Activated CD4-positive, alpha-beta T cell treated with anti-CD3 and anti-CD28 coated beads, Interleukin-2, amount 50 U/mL, for 24 hours (primary cell): Measurements from ENCODE around the gene C1RL.

Experiments used
- DNase-seq, 2 donors: peaks; one replicate each; pipeline ENCODE4 v3.0.0-alpha.2; 2020; ENCODE audit warnings: low read depth in 1 of 2, low spot score in 1 of 2

The C1RL gene

DNA sequence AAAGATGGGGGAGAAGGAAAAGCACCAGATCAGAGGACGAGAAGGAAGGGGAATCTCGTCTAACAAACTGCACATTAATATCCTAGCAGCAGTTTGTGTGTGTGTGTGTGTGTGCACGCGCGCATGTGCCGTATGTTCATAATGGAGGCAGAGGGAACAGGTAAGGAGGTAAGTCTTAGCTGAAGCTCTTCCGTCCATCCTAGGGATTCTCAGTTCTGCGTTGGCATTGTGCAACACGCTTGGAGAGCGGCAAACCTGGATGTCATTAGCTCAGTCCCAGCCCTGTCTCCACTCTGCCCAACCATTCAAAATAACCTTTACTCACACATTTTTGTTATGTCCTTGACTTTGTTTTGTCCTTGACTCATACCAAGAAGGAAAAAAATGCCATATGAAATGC lies 15.1 kb downstream of the C1RL start:
- DNase-seq: no peak

DNA sequence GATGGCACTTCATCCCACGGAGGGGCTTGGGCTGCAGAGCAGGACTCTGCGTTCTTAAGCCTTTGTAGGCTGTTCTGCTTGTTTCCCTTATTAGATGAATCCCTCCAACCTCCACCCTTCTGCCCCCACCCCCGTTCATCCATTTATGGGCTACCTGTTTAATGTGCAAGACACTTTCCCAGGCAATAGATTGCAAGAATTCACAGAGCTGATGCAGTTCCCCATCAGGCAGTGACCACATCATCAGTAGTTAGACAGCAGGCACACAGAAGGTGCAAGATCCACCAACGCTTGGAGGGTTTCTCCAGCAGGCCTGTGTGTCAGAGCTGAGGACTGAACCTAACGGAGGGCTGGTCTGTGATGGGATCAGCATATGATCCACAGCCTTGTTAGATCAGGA lies 15.5 kb downstream of the C1RL start:
- no peak for DNase-seq

DNA sequence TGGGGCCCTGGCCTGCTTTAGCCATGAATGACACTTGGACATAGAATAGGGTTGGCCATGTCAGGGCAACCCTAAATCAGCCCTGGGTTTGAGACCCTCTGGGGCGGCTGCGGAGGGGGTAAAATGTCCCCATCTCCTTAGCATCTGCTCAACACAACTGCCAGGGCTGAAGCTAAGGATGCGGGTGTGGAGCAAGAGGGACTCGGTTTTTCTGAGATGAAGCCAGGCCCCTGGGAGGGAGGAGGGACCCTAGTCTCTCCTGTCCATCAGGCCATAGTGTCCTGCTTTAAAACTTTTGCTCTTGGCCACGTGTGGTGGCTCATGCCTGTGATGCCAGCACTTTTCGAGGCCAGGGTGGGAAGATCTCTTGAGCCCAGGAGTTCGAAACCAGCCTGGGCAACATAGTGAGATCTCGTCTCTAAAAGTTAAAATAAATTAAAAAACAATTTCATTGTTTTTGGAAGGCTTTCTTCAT lies 16.0 kb downstream of the C1RL start:
- no peak for DNase-seq

DNA sequence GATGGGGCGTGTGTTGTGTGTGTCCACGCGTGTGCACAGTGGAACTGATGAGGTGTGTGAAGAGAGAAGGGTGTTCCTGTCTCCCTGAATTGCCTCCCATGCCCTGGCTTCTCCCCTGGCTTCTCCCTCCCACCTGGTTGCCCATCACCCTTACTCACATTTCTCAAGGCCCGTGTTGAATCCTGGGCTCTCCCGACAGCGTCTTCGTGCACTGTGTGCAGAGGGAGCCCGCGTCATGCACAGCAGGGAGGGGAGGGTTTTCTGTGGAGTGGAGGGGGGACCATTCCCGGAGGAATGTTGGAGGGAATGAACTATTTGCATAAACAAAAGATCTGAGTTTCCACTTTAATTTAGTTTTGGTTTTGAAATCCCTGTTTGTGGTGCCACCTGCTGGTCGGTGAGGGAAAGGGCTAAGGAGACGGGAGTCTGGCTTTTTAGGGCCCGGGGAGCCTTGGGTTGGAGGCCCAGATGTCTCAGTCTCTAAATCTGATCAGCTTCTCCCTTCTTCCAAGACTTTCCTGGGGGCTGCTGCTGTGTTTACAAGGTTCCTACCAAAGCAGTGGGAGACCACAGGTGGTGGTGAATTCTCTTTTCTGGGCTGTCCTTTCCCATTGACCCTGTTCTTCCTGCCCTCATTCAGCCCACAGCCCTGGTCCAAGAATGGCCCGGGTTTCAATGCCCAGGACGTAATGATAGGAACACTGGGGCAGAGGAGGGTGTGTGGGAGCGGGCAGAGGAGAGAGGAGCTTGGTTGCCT lies 16.6 kb downstream of the C1RL start, which contains the start of gene C1R:
Gene C1R (minus strand): TSS at position 217 of the 757 bp plus-strand sequence. CDS start 57 bp downstream, at position 160.
- peak; percentile 36 to 55 for DNase-seq

DNA sequence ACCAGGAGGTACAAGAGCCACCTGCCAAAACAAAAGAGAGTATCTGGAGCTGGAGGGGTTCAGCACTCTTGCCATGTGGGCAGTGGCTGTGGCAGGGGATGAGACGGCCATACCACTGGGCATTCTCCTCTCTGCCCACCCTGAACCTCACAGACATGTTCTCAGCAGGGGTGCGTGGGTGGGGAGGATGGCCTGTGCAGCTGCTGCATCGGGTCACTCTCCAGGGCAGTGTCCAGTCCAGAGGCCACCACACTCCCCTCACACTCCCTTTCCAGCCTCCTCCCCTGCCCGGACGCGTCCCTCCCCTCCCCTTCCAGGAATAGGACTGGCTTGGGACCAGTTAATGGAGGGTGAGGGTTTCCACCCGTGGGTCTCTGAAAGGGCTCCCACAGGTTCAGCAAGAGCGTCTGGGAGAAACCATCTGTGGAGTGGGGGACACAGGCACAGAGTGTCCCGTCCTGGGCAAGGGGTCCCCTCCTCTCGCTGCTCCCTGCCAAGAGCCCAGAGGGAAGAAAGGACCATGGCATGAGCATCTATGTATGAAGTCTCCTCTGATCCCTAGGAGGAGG lies 17.3 kb downstream of the C1RL start:
- no peak for DNase-seq

DNA sequence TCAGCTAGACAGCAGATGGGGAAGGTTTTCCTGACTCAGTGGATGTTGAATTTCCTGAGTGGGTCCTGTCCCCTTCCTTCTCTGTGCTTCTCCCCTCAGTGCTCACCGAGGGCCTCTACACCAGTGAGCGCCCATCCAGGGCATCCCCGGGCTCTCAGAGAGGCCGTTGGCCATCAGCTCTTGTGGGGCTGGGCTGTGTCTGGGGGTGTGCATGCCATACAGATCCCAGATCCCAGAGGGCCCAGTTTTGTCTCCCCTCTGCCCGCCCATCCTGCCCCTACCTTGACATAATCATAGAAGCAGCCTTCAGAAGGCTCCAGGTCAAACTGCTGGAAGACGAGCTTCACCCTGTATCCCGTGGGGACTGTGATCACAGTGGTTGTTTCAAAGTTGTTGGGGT lies 17.8 kb downstream of the C1RL start:
- DNase-seq: no peak

DNA sequence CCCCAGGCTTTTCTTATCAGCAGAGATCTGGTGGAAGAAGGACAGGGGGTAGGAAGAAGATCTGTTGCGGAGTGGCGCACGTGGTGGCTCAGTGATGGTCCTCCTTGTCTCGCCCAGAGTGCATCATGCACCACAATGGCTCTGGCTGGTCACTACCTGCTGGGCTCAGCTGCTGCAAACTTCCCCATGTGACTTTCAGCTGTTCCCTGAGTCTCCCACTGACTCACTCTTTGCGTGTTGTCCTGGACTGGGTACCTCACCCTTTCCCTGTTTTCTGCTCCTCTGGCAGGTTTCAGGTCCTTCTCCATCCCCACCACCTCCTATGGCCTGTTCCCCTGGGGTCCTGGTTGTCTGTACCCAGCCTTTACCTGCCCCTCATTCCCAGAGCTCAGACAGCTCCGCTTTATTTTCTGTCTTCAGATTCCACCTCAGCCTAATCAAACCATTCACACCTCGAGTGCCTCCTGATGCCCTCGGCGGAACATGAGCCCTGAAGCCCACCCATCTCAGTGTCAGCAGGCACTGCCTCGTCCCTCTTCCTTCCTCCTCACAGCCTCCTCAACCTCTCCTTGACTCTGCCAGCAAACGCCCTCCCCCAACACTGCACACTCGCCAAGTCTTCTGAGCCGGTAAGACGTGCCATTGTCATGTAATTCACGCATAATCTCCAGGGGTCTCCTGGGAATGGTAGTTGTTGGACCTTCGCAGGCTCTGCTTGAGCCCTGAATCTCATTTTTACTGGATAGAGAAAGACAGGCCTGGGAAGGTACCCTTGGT lies 18.6 kb downstream of the C1RL start:
- DNase-seq: no peak

DNA sequence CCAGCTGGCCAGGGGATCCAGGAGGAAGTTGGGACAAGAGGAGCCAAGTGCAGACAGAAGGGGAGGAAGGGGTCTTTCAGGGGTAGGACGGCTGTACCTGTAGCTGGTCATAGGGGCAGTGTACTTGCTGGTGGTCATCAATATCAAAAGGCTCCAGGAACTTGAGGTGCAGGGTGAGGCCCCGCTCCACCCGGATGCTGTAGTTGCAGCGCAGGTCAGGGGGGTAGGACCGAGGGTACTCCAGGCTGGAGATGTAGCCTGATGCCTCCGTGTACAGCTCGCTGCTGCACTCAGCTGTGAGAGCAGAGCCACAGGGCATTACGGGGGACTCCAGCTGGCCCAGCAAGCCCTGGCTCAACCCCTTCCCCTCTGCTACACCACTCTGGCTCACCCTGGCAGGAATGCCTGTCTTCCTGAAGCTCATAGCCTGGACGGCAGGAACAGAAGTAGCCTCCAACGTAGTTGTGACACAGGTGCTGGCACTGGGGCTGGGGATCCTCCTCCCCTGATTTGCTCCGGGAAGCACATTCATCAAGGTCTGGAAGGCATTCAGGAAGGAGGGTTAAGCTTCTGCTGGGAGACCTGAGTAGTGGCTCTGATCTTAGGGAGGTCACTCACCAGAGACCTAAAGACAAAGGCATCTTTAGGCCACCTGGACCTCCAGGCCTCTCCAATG lies 19.7 kb downstream of the C1RL start:
- DNase-seq: no peak

DNA sequence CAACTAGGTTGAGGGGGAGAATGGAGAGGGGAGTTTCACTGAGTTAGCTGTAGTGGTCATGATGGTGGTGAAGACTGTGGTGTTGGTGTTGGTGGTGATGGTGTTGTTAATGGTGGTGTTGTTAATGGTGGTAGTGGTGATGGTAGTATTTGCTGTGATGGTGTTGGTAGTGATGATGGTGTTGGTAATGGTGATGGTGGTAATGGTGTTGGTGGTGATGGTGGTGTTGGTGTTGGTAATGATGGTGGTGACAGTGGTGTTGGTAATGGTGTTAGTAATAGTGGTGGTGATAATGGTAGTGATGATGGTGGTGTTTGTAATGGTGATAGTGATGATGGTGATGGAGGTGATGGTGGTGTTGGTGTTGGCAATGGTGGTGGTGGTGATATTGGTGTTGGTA lies 25.9 kb downstream of the C1RL start:
- no peak for DNase-seq

DNA sequence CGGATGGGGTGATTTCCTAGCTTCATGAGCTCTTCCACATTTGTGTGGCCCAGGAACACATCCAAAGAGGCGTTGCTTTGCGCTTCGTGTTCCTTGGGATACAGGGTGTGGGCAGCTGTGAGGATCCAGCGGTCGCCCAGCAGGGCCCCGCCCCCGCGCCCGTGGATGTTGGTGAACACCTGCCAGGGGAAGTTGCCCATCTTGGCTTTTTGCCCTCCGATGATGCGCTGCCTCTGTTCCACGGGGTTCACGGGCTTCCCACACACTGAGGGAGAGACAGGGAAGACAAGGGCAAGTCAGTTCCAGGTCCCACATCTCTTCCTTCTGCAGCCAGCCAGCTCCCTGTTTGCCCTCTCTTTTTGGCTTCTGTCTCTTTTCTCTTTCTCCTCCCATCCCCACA lies 28.0 kb downstream of the C1RL start:
- no peak for DNase-seq

DNA sequence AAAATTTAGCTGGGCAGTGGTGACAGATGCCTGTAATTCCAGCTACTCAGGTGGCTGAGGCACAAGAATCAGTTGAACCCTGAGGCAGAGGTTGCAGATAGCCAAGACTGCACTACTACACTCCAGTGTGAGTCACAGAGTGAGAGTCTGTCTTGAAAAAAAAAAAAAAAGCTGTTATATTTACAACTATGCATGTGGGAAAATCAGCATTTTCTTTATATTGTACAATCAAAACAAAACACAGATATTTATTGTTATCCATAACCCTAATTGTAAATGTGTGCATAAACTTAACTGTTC lies 29.2 kb downstream of the C1RL start:
- DNase-seq: no peak

DNA sequence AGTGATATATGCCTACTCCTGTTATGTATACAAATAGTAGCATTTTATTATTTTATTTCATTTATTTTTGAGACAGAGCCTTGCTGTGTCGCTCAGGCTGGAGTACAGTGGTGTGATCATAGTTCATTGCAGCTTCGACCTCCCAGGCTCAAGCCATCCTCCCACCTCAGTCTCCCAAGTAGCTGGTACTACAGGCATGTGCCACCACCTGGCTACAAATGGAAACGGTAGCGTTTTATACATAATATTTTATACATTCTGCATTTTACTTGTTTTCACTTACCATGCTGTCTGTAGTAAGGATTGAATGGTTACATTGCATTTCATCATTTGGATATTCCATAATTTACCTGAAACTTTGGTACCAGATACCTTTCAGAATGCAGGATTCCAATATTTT lies 30.9 kb downstream of the C1RL start:
- DNase-seq: no peak

DNA sequence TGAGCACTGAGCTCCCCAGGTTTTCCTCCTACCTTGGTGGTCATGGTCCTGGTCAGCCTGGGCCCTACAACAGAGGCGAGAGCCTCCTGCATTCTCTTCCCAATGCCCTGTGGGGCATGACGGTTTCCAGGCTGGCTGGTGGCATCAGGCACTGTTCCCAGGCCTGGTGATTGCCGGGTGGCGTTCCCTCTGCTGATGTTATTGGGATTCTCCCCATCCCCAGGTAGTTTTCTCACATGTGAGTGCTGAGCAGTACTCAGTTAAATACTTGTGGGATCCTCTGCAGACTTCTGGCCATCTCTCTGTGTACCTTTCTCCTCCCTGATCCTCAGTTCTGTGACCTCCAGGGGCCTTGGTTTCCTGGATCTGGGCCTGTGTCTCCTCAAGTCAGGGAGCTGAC lies 32.5 kb downstream of the C1RL start:
- DNase-seq: no peak

DNA sequence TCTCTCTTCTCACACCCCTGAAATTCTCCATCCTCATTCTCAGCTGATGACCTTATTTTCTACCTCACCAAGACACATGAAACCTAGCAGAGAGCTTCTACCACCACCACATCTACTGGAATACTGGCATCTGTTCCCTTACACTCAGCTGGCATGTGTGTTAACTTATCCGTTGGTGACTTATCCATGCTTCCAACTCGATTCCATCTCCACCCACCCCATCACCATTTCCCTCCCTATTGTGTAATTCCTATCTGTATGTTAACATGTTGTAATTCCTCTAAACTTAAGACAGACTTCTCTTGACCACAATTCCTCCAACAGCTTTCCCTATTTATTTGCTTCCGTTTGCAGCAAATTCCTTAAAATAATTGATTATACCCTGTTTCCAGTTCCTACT lies 33.1 kb downstream of the C1RL start:
- DNase-seq: no peak

DNA sequence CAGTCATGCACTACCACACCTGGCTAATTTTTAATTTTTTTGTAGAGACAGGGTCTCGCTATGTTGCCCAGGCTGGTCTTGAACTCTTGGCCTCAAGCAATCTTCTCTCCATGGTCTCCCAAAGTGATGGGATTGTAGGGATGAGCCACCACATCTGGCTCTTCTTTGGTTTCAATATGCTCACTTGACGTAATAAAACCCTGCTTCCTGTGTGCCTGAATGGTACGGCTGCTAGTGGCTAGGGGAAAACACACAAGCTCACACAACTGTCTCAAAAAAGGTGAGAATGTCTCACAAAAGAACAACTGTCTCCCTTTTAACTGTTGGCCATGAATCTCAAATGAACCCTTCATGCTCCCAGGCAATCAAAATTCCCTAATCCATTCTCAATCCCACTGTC lies 33.5 kb downstream of the C1RL start:
- no peak for DNase-seq

DNA sequence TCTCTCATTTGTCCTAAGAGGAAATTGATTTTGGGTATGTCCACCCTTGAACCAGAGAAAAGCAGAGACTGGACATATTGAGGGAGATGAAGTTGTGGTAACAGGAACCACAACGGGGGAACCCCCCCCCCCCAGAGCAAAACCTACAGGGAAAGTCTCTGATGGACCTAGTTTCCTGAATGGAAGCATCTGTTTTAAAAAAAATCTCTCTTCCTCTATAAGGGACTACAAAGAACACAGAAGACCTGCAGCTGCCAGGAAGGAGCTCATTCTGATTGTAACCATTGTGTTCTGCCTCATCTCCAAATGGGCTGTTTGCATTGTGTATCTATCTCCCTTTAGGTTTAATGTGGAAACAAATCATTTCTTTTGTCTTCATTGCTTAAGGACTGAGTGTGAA lies 35.1 kb downstream of the C1RL start:
- no peak for DNase-seq

DNA sequence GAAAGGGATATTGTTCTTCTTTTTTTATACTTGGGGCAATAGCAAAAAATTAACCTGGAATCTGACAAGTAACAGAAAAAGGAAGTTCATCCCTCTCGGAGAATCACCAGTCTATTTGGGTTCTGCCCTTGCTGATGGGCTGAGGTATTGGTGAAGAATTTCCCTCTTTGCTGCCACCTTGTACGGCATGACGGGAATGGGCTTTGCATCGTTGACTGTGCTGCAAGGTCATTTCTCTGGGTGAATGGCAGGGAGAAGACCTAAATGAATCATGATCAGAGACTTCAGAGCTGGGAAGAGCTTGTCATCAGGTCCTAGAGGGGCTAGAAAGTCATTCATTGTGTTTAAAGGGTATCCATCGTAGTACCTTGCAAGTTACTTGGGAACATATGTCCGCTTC lies 36.5 kb downstream of the C1RL start:
- DNase-seq: no peak

DNA sequence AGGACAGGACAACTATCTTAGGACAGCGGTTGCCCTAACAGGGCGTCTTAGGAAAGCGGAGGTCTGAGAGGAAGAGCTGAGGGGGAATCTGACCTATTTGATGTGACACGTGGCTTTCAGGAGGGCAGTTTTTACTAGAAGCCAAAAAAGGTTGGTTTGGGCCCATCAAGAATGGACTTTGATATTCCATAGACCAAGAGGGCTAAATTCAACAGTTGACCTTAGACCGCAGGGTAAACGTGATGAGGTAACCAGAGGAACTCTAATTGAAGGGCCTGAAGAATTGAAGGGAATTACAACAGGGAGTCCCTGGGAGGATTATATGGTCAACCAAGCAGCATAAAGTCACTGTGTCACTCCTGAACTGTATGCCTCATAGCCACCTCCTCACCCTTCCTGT lies 37.0 kb downstream of the C1RL start:
- DNase-seq: no peak

DNA sequence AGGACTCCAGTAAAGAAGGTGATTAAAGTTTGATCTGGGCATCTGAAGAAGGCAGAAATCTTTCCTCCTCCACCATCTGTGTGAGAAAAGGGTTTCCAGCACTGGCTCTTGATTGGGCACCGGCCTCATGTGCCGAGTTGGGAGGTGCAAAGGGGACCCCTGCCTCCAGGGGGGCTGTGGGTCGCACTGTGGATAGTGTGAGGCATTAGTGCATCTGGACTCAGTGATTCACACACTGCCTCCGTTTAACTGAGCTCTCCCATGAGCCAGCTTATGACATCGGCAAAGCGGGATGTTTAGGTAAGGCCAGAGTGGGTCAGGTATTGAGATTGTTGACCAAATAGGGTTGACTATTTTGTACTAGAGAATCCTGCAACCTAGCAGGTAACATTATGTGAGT lies 39.6 kb downstream of the C1RL start:
- no peak for DNase-seq

DNA sequence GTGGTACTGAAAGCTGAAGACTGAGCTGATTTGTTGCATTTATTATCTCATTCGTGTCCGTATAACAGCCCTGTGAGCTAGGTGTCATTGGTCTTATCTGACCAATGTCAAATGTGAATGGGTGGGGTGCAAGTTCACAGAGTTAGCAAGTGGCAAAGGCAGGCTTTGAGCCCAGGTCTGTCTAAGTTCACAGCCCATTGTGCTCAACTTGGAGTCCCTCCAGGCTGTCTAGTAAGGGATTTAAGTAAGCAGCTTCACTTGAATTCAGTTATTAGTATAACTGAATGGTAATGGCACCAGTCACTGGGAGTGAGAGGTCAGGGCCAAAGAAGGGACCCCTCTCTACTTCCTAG lies 40.0 kb downstream of the C1RL start:
- no peak for DNase-seq

DNA sequence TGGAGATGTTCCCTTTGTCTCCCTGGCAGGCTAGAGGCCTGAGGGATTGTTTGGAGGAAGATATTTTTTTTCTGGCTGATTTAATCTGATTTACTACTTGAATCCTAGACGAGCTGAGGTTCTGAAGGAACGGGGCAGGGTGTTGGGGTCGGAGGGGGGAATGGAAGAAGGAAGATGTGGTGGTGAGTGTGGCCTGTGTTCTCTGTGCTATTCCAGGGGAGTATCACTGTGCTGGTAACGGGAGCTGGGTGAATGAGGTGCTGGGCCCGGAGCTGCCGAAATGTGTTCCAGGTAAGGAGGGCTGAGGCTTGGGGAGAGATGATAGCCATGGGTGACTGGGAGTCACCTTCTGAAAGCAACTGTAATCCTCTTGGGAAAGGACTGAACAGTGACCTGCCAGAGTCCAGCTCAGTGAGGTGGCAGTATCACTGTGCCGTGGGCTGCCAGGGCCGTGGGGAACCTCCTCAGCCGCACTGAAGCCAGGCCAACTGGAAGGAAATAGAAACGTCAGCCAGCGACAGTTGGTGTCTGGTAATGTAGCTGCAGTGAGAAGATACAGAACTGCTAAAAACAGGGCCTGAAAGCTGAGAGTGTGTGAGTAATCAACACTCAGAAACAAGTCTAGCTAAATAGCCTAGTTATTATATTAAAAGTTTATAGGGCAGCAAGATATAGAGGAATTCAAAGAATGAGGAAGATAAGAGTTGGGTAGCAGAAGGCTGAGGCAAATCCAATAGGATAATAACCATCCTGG lies 40.6 kb downstream of the C1RL start:
- DNase-seq: no peak
